H1 (cell line): ENCODE measurements around the gene WDR4. TPM values are rescaled to one million over a fixed set of nuclear protein-coding genes. Genes with fewer than 3 reads are reported as not detected.

ENCODE experiments used
- CTCF ChIA-PET: fragments of 300-600 bp; sonication (Branson Sonifier 250); formaldehyde crosslinking; loops from one replicate; lab custom pipeline; 2021; ENCODE audit not compliant: partially characterized antibody; lab: Charles Lee
- POLR2A ChIA-PET: fragments of 300-600 bp; sonication (Branson Sonifier 250); formaldehyde crosslinking; loops from one replicate; lab custom pipeline; 2021; ENCODE audit warnings: inconsistent platforms; ENCODE audit not compliant: partially characterized antibody; lab: Charles Lee
- DNase-seq, 2 experiments: peaks; one replicate each; pipeline versions ENCODE4 v3.0.0 to v3.0.0-alpha.2; 2010 to 2022; ENCODE audit warnings: low spot score in 2 of 2, low read depth in 1 of 2, mixed read lengths in 1 of 2
- FAIRE-seq: peaks from 2 replicates; lab custom pipeline; 2011; peaks lifted over from hg19 to GRCh38; lab: Jason Lieb, UNC
- H2AFZ ChIP-seq: 2 replicates; pipeline ENCODE4 v1.8.1; 2012; ENCODE audit warnings: low read length, inconsistent platforms
- H2AK5ac ChIP-seq: 2 replicates; pipeline ENCODE4 v1.6.1; 2013; ENCODE audit warnings: low read depth, low read length
- H2BK120ac ChIP-seq: replicated peaks from 2 replicates; pipeline ENCODE3; 2013; ENCODE audit warnings: low read depth, low read length, inconsistent platforms
- H2BK12ac ChIP-seq: 2 replicates; pipeline ENCODE4 v1.6.1; 2013; ENCODE audit warnings: low read depth, low read length
- H2BK15ac ChIP-seq: 2 replicates; pipeline ENCODE4 v1.6.1; 2013; ENCODE audit warnings: low read length
- H2BK20ac ChIP-seq: 2 replicates; pipeline ENCODE4 v1.6.1; 2013; ENCODE audit warnings: low read length
- H2BK5ac ChIP-seq: 2 replicates; pipeline ENCODE4 v1.6.1; 2013; ENCODE audit warnings: low read depth, low read length
- H3K14ac ChIP-seq: 2 replicates; pipeline ENCODE4 v1.6.1; 2013; ENCODE audit warnings: inconsistent platforms; ENCODE audit not compliant: insufficient read length
- H3K18ac ChIP-seq: 2 replicates; pipeline ENCODE4 v1.6.1; 2013; ENCODE audit warnings: low read length; ENCODE audit errors: extremely low read depth
- H3K23ac ChIP-seq: 2 replicates; pipeline ENCODE4 v1.6.1; 2013; ENCODE audit warnings: inconsistent platforms; ENCODE audit not compliant: insufficient read length
- H3K23me2 ChIP-seq: 2 replicates; pipeline ENCODE4 v1.6.1; 2013; ENCODE audit warnings: low read depth, low read length
- H3K27ac ChIP-seq: 2 replicates; pipeline ENCODE4 v1.6.1; 2011; ENCODE audit warnings: low read depth, low read length, inconsistent platforms
- H3K27me3 ChIP-seq, 4 experiments: replicated peaks in 1 of 4; 1 replicate in 1 of 4; 2 replicates in 3 of 4; pipeline versions ENCODE4 v1.6.1 to v1.8.1; 2011 to 2013; ENCODE audit warnings: low read length in 3 of 4, mild to moderate bottlenecking in 3 of 4, inconsistent platforms in 2 of 4, mixed read lengths in 2 of 4, moderate library complexity in 1 of 4; ENCODE audit not compliant: control insufficient read depth in 3 of 4, insufficient read depth in 3 of 4; ENCODE audit errors: extremely low read depth in 1 of 4
- H3K36me3 ChIP-seq, 4 experiments: 2 replicates each; pipeline versions ENCODE4 v1.6.1 to v1.8.1; 2011 to 2013; ENCODE audit warnings: mild to moderate bottlenecking in 4 of 4, low read length in 3 of 4, moderate library complexity in 2 of 4, control low read depth in 1 of 4, inconsistent platforms in 1 of 4; ENCODE audit not compliant: insufficient read depth in 4 of 4, control insufficient read depth in 2 of 4
- H3K4ac ChIP-seq: replicated peaks from 2 replicates; pipeline ENCODE3; 2013; ENCODE audit warnings: low read length, low read depth, mixed read lengths, inconsistent platforms; ENCODE audit not compliant: insufficient read length
- H3K4me1 ChIP-seq, 4 experiments: replicated peaks in 1 of 4; 1 replicate in 1 of 4; 2 replicates in 3 of 4; pipeline versions ENCODE4 v1.6.1 to v1.8.1; 2011 to 2013; ENCODE audit warnings: low read length in 3 of 4, inconsistent platforms in 2 of 4, mixed read lengths in 1 of 4; ENCODE audit not compliant: insufficient read depth in 4 of 4, control insufficient read depth in 3 of 4
- H3K4me2 ChIP-seq, 2 experiments: 2 replicates each; pipeline versions ENCODE4 v1.6.1 to v1.8.1; 2011 to 2013; ENCODE audit warnings: low read depth in 2 of 2, low read length in 2 of 2, control low read depth in 1 of 2, inconsistent platforms in 1 of 2, mild to moderate bottlenecking in 1 of 2; ENCODE audit not compliant: insufficient read depth in 1 of 2
- H3K4me3 ChIP-seq, 4 experiments: fragments of 200-600, 300-600 bp in 1 of 4; sonication (generic), shearing (Covaris generic), sonication (Bioruptor Twin) in 1 of 4; 2 replicates each; pipeline versions ENCODE4 v1.5.1 to v1.8.1; 2011 to 2016; ENCODE audit warnings: low read length in 4 of 4, low read depth in 3 of 4, control low read depth in 2 of 4, inconsistent platforms in 2 of 4, mild to moderate bottlenecking in 2 of 4, mixed read lengths in 1 of 4, moderate library complexity in 1 of 4; ENCODE audit not compliant: insufficient read depth in 2 of 4; ENCODE audit errors: extremely low read depth in 1 of 4
- H3K56ac ChIP-seq: replicated peaks from 2 replicates; pipeline ENCODE3; 2013; ENCODE audit warnings: low read depth, mild to moderate bottlenecking, mixed read lengths, low read length, inconsistent platforms; ENCODE audit not compliant: insufficient read length
- H3K79me1 ChIP-seq: 2 replicates; pipeline ENCODE4 v1.6.1; 2013; ENCODE audit warnings: low read depth, low read length, control low read depth
- H3K79me2 ChIP-seq, 2 experiments: 2 replicates each; pipeline versions ENCODE4 v1.6.1 to v1.8.1; 2012 to 2013; ENCODE audit warnings: low read length in 2 of 2, mild to moderate bottlenecking in 2 of 2, inconsistent platforms in 1 of 2; ENCODE audit not compliant: insufficient read depth in 2 of 2, control insufficient read depth in 1 of 2
- H3K9ac ChIP-seq, 4 experiments: replicated peaks in 1 of 4; 1 replicate in 1 of 4; 2 replicates in 3 of 4; pipeline versions ENCODE4 v1.6.1 to v1.8.1; 2011 to 2013; ENCODE audit warnings: low read depth in 3 of 4, low read length in 3 of 4, control low read depth in 2 of 4, mild to moderate bottlenecking in 2 of 4, moderate library complexity in 2 of 4, inconsistent platforms in 1 of 4; ENCODE audit errors: extremely low read depth in 1 of 4
- H3K9me3 ChIP-seq, 2 experiments: 2 replicates each; pipeline versions ENCODE4 v1.6.1 to v1.8.1; 2012 to 2013; ENCODE audit warnings: mild to moderate bottlenecking in 2 of 2, moderate library complexity in 2 of 2, control low read depth in 1 of 2, inconsistent platforms in 1 of 2, low read depth in 1 of 2, low read length in 1 of 2, mixed read lengths in 1 of 2; ENCODE audit not compliant: insufficient read depth in 2 of 2
- H4K20me1 ChIP-seq, 2 experiments: replicated peaks in 1 of 2; 2 replicates each; pipeline versions ENCODE3 to v1.8.1; 2011 to 2013; ENCODE audit warnings: inconsistent platforms in 2 of 2, low read length in 2 of 2, mild to moderate bottlenecking in 1 of 2; ENCODE audit not compliant: insufficient read depth in 2 of 2, control insufficient read depth in 1 of 2
- H4K5ac ChIP-seq: 2 replicates; pipeline ENCODE4 v1.6.1; 2013; ENCODE audit warnings: low read length, low read depth, mixed read lengths, inconsistent platforms; ENCODE audit not compliant: insufficient read length
- H4K8ac ChIP-seq: 2 replicates; pipeline ENCODE4 v1.8.0; 2013; ENCODE audit warnings: mild to moderate bottlenecking, moderate library complexity, low read length, inconsistent platforms; ENCODE audit not compliant: insufficient read depth; ENCODE audit errors: extremely low read depth
- H4K91ac ChIP-seq: replicated peaks from 2 replicates; pipeline ENCODE3; 2013; ENCODE audit warnings: low read length, mixed read lengths, inconsistent platforms; ENCODE audit not compliant: insufficient read length
- BACH1 ChIP-seq: IDR thresholded peaks from 2 replicates; pipeline ENCODE4 v1.6.1; 2012; ENCODE audit warnings: low read length, improper control_type of control experiment
- BRCA1 ChIP-seq: IDR thresholded peaks from 2 replicates; pipeline ENCODE4 v1.6.1; 2012; ENCODE audit warnings: low read depth, low read length, improper control_type of control experiment
- CBX5 ChIP-seq: fragments of 300-800, 300-1000 bp; sonication (generic); IDR thresholded peaks from 2 replicates; pipeline ENCODE4 v1.7.1; 2016; ENCODE audit warnings: antibody characterized with exemption, low read length, low read depth
- CEBPB ChIP-seq: IDR thresholded peaks from 2 replicates; pipeline ENCODE4 v1.6.1; 2012; ENCODE audit warnings: low read depth, low read length
- CHD2 ChIP-seq: IDR thresholded peaks from 2 replicates; pipeline ENCODE4 v1.6.1; 2012; ENCODE audit warnings: low read length, improper control_type of control experiment
- CREB1 ChIP-seq: IDR thresholded peaks from 2 replicates; pipeline ENCODE4 v1.6.1; 2012; ENCODE audit warnings: inconsistent platforms
- EGR1 ChIP-seq: IDR thresholded peaks from 2 replicates; pipeline ENCODE4 v1.6.1; 2011; ENCODE audit warnings: low read depth, low read length, borderline replicate concordance
- HDAC6 ChIP-seq: IDR thresholded peaks from one replicate; pipeline ENCODE4 v1.7.1; 2012; ENCODE audit warnings: low read depth, mild to moderate bottlenecking, inconsistent platforms, low read length, moderate library complexity
- KDM1A ChIP-seq: fragments of 200-600, 300-600 bp; sonication (generic); IDR thresholded peaks from 2 replicates; pipeline ENCODE4 v1.7.1; 2016; ENCODE audit warnings: mild to moderate bottlenecking, low read length, borderline replicate concordance
- NANOG ChIP-seq: IDR thresholded peaks from 2 replicates; pipeline ENCODE4 v1.6.1; 2011; ENCODE audit warnings: low read length, low read depth, mild to moderate bottlenecking, inconsistent platforms; ENCODE audit not compliant: insufficient read depth, poor library complexity, severe bottlenecking
- NRF1 ChIP-seq: IDR thresholded peaks from 2 replicates; pipeline ENCODE4 v1.6.1; 2011; ENCODE audit warnings: mild to moderate bottlenecking, low read depth, low read length, improper control_type of control experiment
- POLR2A ChIP-seq, 2 experiments: IDR thresholded peaks; 1 replicate in 1 of 2; 2 replicates in 1 of 2; pipeline ENCODE4 v1.6.1; 2011; ENCODE audit warnings: low read depth in 2 of 2, low read length in 2 of 2, mild to moderate bottlenecking in 2 of 2; ENCODE audit errors: control extremely low read depth in 1 of 2
- POU5F1 ChIP-seq: IDR thresholded peaks from 2 replicates; pipeline ENCODE4 v1.6.1; 2011; ENCODE audit warnings: low read depth, mild to moderate bottlenecking, low read length, moderate library complexity
- SP1 ChIP-seq: IDR thresholded peaks from 2 replicates; pipeline ENCODE4 v1.6.1; 2011; ENCODE audit warnings: low read depth, low read length
- TCF12 ChIP-seq: IDR thresholded peaks from 2 replicates; pipeline ENCODE4 v1.6.1; 2011; ENCODE audit warnings: low read depth, mild to moderate bottlenecking, low read length
- TEAD4 ChIP-seq: IDR thresholded peaks from 2 replicates; pipeline ENCODE4 v1.6.1; 2012; ENCODE audit warnings: low read depth, low read length, inconsistent platforms, mixed read lengths
- WGBS, 2 experiments: shearing (Covaris generic) in 1 of 2; methylation state at CpG; one replicate each; pipeline versions ENCODE4 v1.1.6 to v1.1.7; 2013 to 2015; ENCODE audit warnings: low lambda C conversion rate in 2 of 2, mixed read lengths in 2 of 2, inconsistent platforms in 1 of 2, low coverage in 1 of 2, missing lambda C conversion rate in 1 of 2; ENCODE audit not compliant: insufficient replicate concordance in 2 of 2, insufficient coverage in 1 of 2, insufficient read length in 1 of 2; ENCODE audit errors: extremely low coverage in 1 of 2, missing lambda C conversion rate in 1 of 2; 5-methylcytosine and 5-hydroxymethylcytosine counted together
- polyA plus RNA-seq, 7 experiments: library from polyadenylated mRNA; depleted of rRNA in 3 of 7; stranded (reverse) in 5 of 7; unstranded in 2 of 7; fragments of >200 nt in 5 of 7; fragments of 200-250 nt in 2 of 7; gene quantifications; 1 replicate in 5 of 7; 2 replicates in 1 of 7; 4 replicates in 1 of 7; pipeline versions ENCODE4 v1.2.1 to v1.2.3, GENCODE V29; 2011 to 2013; ENCODE audit warnings: missing spikeins in 2 of 7, mixed read lengths in 2 of 7
- total RNA-seq: library from RNA; stranded (reverse); fragmentation: NEBNext Ultra II Directional; extraction: Animal tissue kit (Norgen Biotek cat#: 25700); gene quantifications from 2 replicates; pipeline ENCODE4 v1.2.1, GENCODE V29; 2021

The WDR4 gene
- total and polyA plus RNA-seq, 2 of the 8 experiments (the other 6 are each of a cell fraction or from before 2014, with no cell fraction given): 28.9 to 47.8 TPM

- Histone ChIP-seq H4K5ac (no peak overlapping the region), H3K4ac (no peak overlapping the region), H3K4me3 (no peak overlapping the region), H3K79me1 (peaks cover 14% of the 10 kb centered on the region; the same call in 1 of the 2 replicates), H2BK12ac (no peak overlapping the region), H4K8ac (peak overlapping the region; percentile 35; the same call in 1 of the 2 replicates), H2BK15ac (no peak overlapping the region), H3K79me2 (peaks cover 0 to 46% of the 10 kb centered on the region in 2 experiments; a peak in 2 of 4 replicates), H3K9me3 (no peaks in the 10 kb centered on the region), H3K4me1 (no peaks in the 10 kb centered on the region), H4K91ac (no peak overlapping the region), H2AK5ac (no peak overlapping the region), H3K36me3 (peaks cover 26 to 63% (median 52%) of the 10 kb centered on the region in 4 experiments; a peak in 7 of 8 replicates), H3K9ac (no peak overlapping the region), H3K27me3 (no peaks in the 10 kb centered on the region), H2AFZ (no peak overlapping the region), H4K20me1 (peaks cover 19 to 40% of the 10 kb centered on the region in 2 experiments), H2BK120ac (no peak overlapping the region), H3K4me2 (no peak overlapping the region), H3K27ac (no peak overlapping the region), H3K14ac (no peak overlapping the region), H3K23me2 (no peaks in the 10 kb centered on the region), H2BK5ac (no peak overlapping the region), H3K23ac (no peak overlapping the region), H2BK20ac (no peak overlapping the region), H3K56ac (no peak overlapping the region), H3K18ac (no peak overlapping the region)
- POLR2A ChIA-PET: no interaction called here
- DNase-seq: no peak
- CTCF ChIA-PET: interaction anchor here (0.7 to 1.3 kb wide), 2 partner anchors 10 to 16 kb away, joined by 3 read pairs; no protein-coding TSS in a partner anchor
- FAIRE-seq: no peak
- WGBS, 2 experiments: 96% methylated on average over 4 of the region's 4 CpGs; no CpG with 5 or more reads in 1 of the 2 experiments
- TF ChIP-seq CREB1: no peak
- TF ChIP-seq SP1: no peak
- no peak for TF ChIP-seq POLR2A (IDR thresholded peaks at IDR 0.05; ENCODE audit: control extremely low read depth in 1 of 2, low read depth in 2 of 2, low read length in 2 of 2)
- TF ChIP-seq TEAD4: no peak
- TF ChIP-seq CBX5: no peak
- no peak for TF ChIP-seq KDM1A
- no peak for TF ChIP-seq BRCA1
- TF ChIP-seq EGR1: no peak
- no peak for TF ChIP-seq NRF1
- no peak for TF ChIP-seq CEBPB
- TF ChIP-seq BACH1: no peak
- no peak for TF ChIP-seq TCF12
- no peak for TF ChIP-seq CHD2
- no peak for TF ChIP-seq NANOG
- no peak for TF ChIP-seq HDAC6
- TF ChIP-seq POU5F1: no peak
Observed at GRCh38 chr21:42847726-42848125, 31.6 kb downstream of the WDR4 start.
